Left lung (tissue), 10 donors: ENCODE measurements around the gene IFI27L2. TPM values are rescaled to one million over a fixed set of nuclear protein-coding genes. Genes with fewer than 3 reads are reported as not detected.

ENCODE experiments used
- ATAC-seq: fragments of 200-7000 bp; cut with Tn5 transposase; one replicate; pipeline ENCODE4 v1.9.1; 2020; ENCODE audit warnings: moderate library complexity
- DNase-seq, 4 donors: peaks; one replicate each; pipeline ENCODE4 v3.0.0-alpha.2; 2013 to 2020
- H3K27ac ChIP-seq, 2 donors: fragments of 200-600 bp; sonication (generic) in 1 of 2; one replicate each; pipeline versions ENCODE4 v1.5.0 to v1.8.0; 2020 to 2021
- H3K27me3 ChIP-seq, 2 donors: fragments of 200-600 bp; sonication (generic) in 1 of 2; one replicate each; pipeline versions ENCODE4 v1.5.0 to v1.8.0; 2020 to 2021
- H3K36me3 ChIP-seq, 2 donors: fragments of 200-600 bp; sonication (generic) in 1 of 2; one replicate each; pipeline versions ENCODE4 v1.5.0 to v1.8.0; 2020 to 2021
- H3K4me1 ChIP-seq, 2 donors: fragments of 200-600 bp; one replicate each; pipeline ENCODE4 v1.8.0; 2021
- H3K4me3 ChIP-seq, 2 donors: fragments of 200-600 bp; sonication (generic) in 1 of 2; one replicate each; pipeline versions ENCODE4 v1.5.0 to v1.8.0; 2020 to 2021; ENCODE audit warnings: mild to moderate bottlenecking in 1 of 2
- H3K9me3 ChIP-seq, 2 donors: fragments of 200-600 bp; sonication (generic) in 1 of 2; one replicate each; pipeline versions ENCODE4 v1.5.0 to v1.8.0; 2020 to 2021
- CTCF ChIP-seq, 2 donors: fragments of 200-600 bp; sonication (generic) in 1 of 2; IDR thresholded peaks; one replicate each; pipeline versions ENCODE4 v1.5.0 to v1.8.0; 2021; ENCODE audit warnings: antibody characterized with exemption in 2 of 2
- intact Hi-C, 2 donors: fragments of 100-400 bp; cut with DNase I; formaldehyde crosslinking; loops; one replicate each; pipeline versions ENCODE4 v1.11.2 to v1.14.2; 2022
- polyA plus RNA-seq, 6 donors: library from polyadenylated mRNA; unstranded; fragments of 120-200 nt; gene quantifications; one replicate each; pipeline ENCODE4 v1.2.1, GENCODE V29; 2013; ENCODE audit not compliant: insufficient read length in 6 of 6
- total RNA-seq, 2 donors: library from RNA; stranded (reverse); fragmentation: NEBNext Ultra II Directional; extraction: Animal tissue kit (Norgen Biotek cat#: 25700); gene quantifications; one replicate each; pipeline ENCODE4 v1.2.1, GENCODE V29; 2021
- donor health status: DM: no; HTN: yes; CAD: no.
- donor health status: DM: no; HTN: no; CAD: no.

The IFI27L2 gene
- total and polyA plus RNA-seq, 8 donors, result 30.7 to 59.3 (median 39.5) TPM

GRCh38 chr14:94139421-94139820 lies 10.0 kb upstream of the IFI27L2 start:
- H3K9me3 ChIP-seq, result peaks cover 0 to 7% of the 10 kb centered on the region in 2 donors
- H3K4me1 ChIP-seq, result peaks cover 0 to 3% of the 10 kb centered on the region in 2 donors
- intact Hi-C loops, result loop anchor here (5.0 to 10.0 kb wide), 2 partner anchors 95 to 107 kb away; no protein-coding TSS in a partner anchor
- DNase-seq (no peak), ATAC-seq (no peak)
- H3K27me3 ChIP-seq, result no peaks in the 10 kb centered on the region
- H3K27ac ChIP-seq, result no peak overlapping the region
- no peaks in the 10 kb centered on the region for H3K36me3 ChIP-seq
- no peak overlapping the region for H3K4me3 ChIP-seq
- no peak for TF ChIP-seq CTCF (IDR thresholded peaks at IDR 0.05)

GRCh38 chr14:94139006-94139405 lies 9.6 kb upstream of the IFI27L2 start:
- no peak overlapping the region for H3K4me3 ChIP-seq
- peaks cover 0 to 7% of the 10 kb centered on the region in 2 donors for H3K9me3 ChIP-seq
- no peaks in the 10 kb centered on the region for H3K27me3 ChIP-seq
- intact Hi-C loops, result loop anchor here (5.0 to 10.0 kb wide), 2 partner anchors 94 to 107 kb away; no protein-coding TSS in a partner anchor
- TF ChIP-seq CTCF (IDR thresholded peaks at IDR 0.05), result no peak
- DNase-seq, result no peak
- no peak for ATAC-seq
- H3K4me1 ChIP-seq, result peaks cover 0 to 2% of the 10 kb centered on the region in 2 donors
- H3K36me3 ChIP-seq, result no peaks in the 10 kb centered on the region
- no peak overlapping the region for H3K27ac ChIP-seq

- Histone ChIP-seq H3K4me1 (peaks cover 0 to 2% of the 10 kb centered on the region in 2 donors), H3K27me3 (no peaks in the 10 kb centered on the region), H3K9me3 (peaks cover 0 to 7% of the 10 kb centered on the region in 2 donors), H3K4me3 (no peak overlapping the region), H3K36me3 (no peaks in the 10 kb centered on the region), H3K27ac (no peak overlapping the region)
- TF ChIP-seq CTCF (IDR thresholded peaks at IDR 0.05), result no peak
- no peak for DNase-seq
- peak; percentile 69 for ATAC-seq
- intact Hi-C loops, result loop anchor here (5.0 to 10.0 kb wide), 2 partner anchors 93 to 106 kb away; no protein-coding TSS in a partner anchor
These were observed 8.8 kb upstream of the IFI27L2 start for GRCh38 chr14:94138251-94138650.

GRCh38 chr14:94136575-94137331 lies 7.3 kb upstream of the IFI27L2 start:
- ATAC-seq, result peak; percentile 96
- no peak overlapping the region for H3K27ac ChIP-seq
- intact Hi-C loops, result loop anchor here (5.0 to 10.0 kb wide), 2 partner anchors 92 to 104 kb away; no protein-coding TSS in a partner anchor

More at GRCh38 chr14:94136575-94137331, 7.3 kb upstream of the IFI27L2 start:
- TF ChIP-seq CTCF (IDR thresholded peaks at IDR 0.05), result peak; percentile 94 to 97
- peaks cover 0 to 1% of the 10 kb centered on the region in 2 donors for H3K27me3 ChIP-seq
- H3K9me3 ChIP-seq, result peaks cover 0 to 7% of the 10 kb centered on the region in 2 donors
- H3K36me3 ChIP-seq, result no peaks in the 10 kb centered on the region
- peak; percentile 70 to 93 (median 84) for DNase-seq
- H3K4me3 ChIP-seq, result no peak overlapping the region
- H3K4me1 ChIP-seq, result peaks cover 0 to 2% of the 10 kb centered on the region in 2 donors
